Keratinocyte (primary cell): ENCODE data around the gene ABHD2. TPM values are rescaled to one million over a fixed set of nuclear protein-coding genes. Genes with fewer than 3 reads are reported as not detected.

ENCODE experiments used
- DNase-seq: peaks from one replicate; pipeline ENCODE4 v3.0.0-alpha.2; 2011; ENCODE audit warnings: low read depth, missing footprints, low spot score
- FAIRE-seq: peaks from 2 replicates; lab custom pipeline; 2011; peaks lifted over from hg19 to GRCh38; lab: Jason Lieb, UNC
- H2AFZ ChIP-seq: 2 replicates; pipeline ENCODE4 v1.6.0; 2012; ENCODE audit warnings: low read length, control low read depth, inconsistent platforms; ENCODE audit not compliant: control insufficient read depth
- H3K27ac ChIP-seq: 2 replicates; pipeline ENCODE4 v1.5.1; 2011; ENCODE audit warnings: low read length; ENCODE audit not compliant: control insufficient read depth, insufficient read depth
- H3K27me3 ChIP-seq: 3 replicates; pipeline ENCODE4 v1.6.0; 2011; ENCODE audit warnings: low read length; ENCODE audit not compliant: control insufficient read depth, insufficient read depth; ENCODE audit errors: extremely low read depth
- H3K36me3 ChIP-seq, 2 experiments: 2 replicates in 1 of 2; 3 replicates in 1 of 2; pipeline ENCODE4 v1.5.1; 2011; ENCODE audit warnings: low read length in 2 of 2, mild to moderate bottlenecking in 1 of 2; ENCODE audit not compliant: control insufficient read depth in 2 of 2, insufficient read depth in 2 of 2; ENCODE audit errors: extremely low read depth in 1 of 2
- H3K4me1 ChIP-seq: 3 replicates; pipeline ENCODE4 v1.5.1; 2011; ENCODE audit warnings: low read length; ENCODE audit not compliant: control insufficient read depth, insufficient read depth; ENCODE audit errors: extremely low read depth
- H3K4me2 ChIP-seq: 3 replicates; pipeline ENCODE4 v1.6.0; 2011; ENCODE audit warnings: low read depth, low read length; ENCODE audit not compliant: control insufficient read depth, insufficient read depth; ENCODE audit errors: extremely low read depth
- H3K4me3 ChIP-seq, 3 experiments: fragments of 200-600 bp in 1 of 3; sonication (generic) in 1 of 3; 2 replicates in 2 of 3; 3 replicates in 1 of 3; pipeline ENCODE4 v1.5.1; 2011 to 2016; ENCODE audit warnings: low read length in 3 of 3, mild to moderate bottlenecking in 3 of 3, control low read depth in 2 of 3, inconsistent platforms in 1 of 3, low read depth in 1 of 3, mixed read lengths in 1 of 3, mixed run types in 1 of 3, moderate library complexity in 1 of 3; ENCODE audit not compliant: control insufficient read depth in 2 of 3, insufficient read depth in 2 of 3; ENCODE audit errors: extremely low read depth in 1 of 3
- H3K79me2 ChIP-seq: 2 replicates; pipeline ENCODE4 v1.6.0; 2012; ENCODE audit warnings: low read length; ENCODE audit not compliant: control insufficient read depth, insufficient read depth
- H3K9ac ChIP-seq: 3 replicates; pipeline ENCODE4 v1.6.0; 2011; ENCODE audit warnings: low read length; ENCODE audit not compliant: control insufficient read depth, insufficient read depth; ENCODE audit errors: extremely low read depth
- H3K9me1 ChIP-seq: 3 replicates; pipeline ENCODE4 v1.6.0; 2011; ENCODE audit warnings: low read length; ENCODE audit not compliant: control insufficient read depth, insufficient read depth; ENCODE audit errors: extremely low read depth
- H3K9me3 ChIP-seq: 2 replicates; pipeline ENCODE4 v1.5.1; 2012; ENCODE audit warnings: low read depth, low read length; ENCODE audit not compliant: control insufficient read depth
- H4K20me1 ChIP-seq: 3 replicates; pipeline ENCODE4 v1.6.0; 2011; ENCODE audit warnings: low read length; ENCODE audit not compliant: control insufficient read depth, insufficient read depth; ENCODE audit errors: extremely low read depth
- EZH2 ChIP-seq: IDR thresholded peaks from one replicate; pipeline ENCODE4 v1.6.1; 2012; ENCODE audit warnings: inconsistent platforms, mild to moderate bottlenecking, low read length, moderate library complexity
- dilution Hi-C: fragments of 300-500 bp; cut with MboI; formaldehyde crosslinking; loops from one replicate; pipeline ENCODE4 v1.7.0; 2020; ENCODE audit warnings: low sequenced_read_pairs; ENCODE audit not compliant: extremely low pct_ligation_motif_present
- polyA plus RNA-seq, 5 experiments: library from polyadenylated mRNA; depleted of rRNA in 3 of 5; stranded (reverse) in 3 of 5; stranded (forward) in 1 of 5; unstranded in 1 of 5; fragments of >200 nt; gene quantifications; 1 replicate in 1 of 5; 2 replicates in 3 of 5; 3 replicates in 1 of 5; pipeline versions ENCODE4 v1.2.1 to v1.2.3, GENCODE V29; 2011 to 2012; ENCODE audit warnings: missing spikeins in 2 of 5, low read depth in 1 of 5, low replicate concordance in 1 of 5
- TF ChIP-seq, protein P1 (sequence below), 3 experiments: IDR thresholded peaks in 1 of 3; conservative IDR thresholded peaks in 1 of 3; optimal IDR thresholded peaks in 1 of 3; 2 replicates in 2 of 3; 3 replicates in 1 of 3; pipeline versions ENCODE3 to v1.5.1; 2011; ENCODE audit warnings: low read length in 3 of 3, mild to moderate bottlenecking in 3 of 3, moderate library complexity in 2 of 3, control low read depth in 1 of 3, inconsistent platforms in 1 of 3; ENCODE audit not compliant: insufficient read depth in 2 of 3; ENCODE audit errors: extremely low read depth in 1 of 3

The ABHD2 gene
- polyA plus RNA-seq, 1 donor (not counting 4 experiments of a cell fraction or from before 2014, with no cell fraction given): 22.8 TPM

DNA sequence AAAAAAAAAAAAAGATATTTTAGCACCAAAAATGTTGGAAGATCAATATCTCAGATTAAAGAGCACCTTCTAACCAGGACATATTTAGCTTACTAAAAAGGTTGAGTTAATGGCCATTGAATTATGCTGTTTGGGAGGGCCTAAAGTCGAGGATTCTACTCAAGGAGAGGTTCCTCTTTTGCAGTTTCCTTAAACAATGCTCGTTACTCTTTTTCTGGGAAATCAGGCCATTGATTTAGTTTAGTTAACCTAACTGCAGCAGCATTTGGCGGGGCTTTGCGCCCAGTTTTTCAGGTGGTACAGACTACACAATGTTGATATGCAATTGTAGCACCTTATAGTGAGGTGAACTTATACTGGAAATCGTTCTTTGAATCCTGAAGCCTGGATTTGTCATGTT lies 6.8 kb downstream of the ABHD2 start:
- no peak for FAIRE-seq
- H3K4me1 ChIP-seq: peaks cover 18% of the 10 kb centered on the region

DNA sequence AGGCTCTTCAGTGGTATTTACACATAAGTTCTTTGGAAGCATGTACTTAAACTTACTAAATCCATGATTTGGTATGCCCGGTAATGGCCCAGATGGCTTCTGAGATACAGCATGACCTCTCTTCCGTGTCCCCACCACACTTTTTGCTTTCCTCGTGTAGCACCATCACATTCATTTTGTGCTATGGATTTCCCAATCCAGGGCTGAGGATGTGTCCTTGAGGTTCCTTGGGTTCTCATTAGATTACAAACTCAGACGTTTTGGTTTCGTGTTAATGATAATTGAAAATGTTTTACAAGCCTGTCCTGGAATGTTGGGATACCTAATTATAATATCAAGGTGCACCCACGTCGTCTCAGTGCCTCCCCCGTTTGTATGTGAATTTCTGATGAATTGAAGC lies 7.3 kb downstream of the ABHD2 start:
- no peaks in the 10 kb centered on the region for H3K9me1 ChIP-seq
- dilution Hi-C loops: no loop called here
- H3K4me2 ChIP-seq: no peak overlapping the region
- no peaks in the 10 kb centered on the region for H3K9me3 ChIP-seq
- no peak overlapping the region for H3K9ac ChIP-seq
- DNase-seq (no peak), FAIRE-seq (no peak)
- no peak overlapping the region for H2AFZ ChIP-seq
- H4K20me1 ChIP-seq: no peaks in the 10 kb centered on the region
- H3K36me3 ChIP-seq: peaks cover 0 to 5% of the 10 kb centered on the region in 2 experiments
- no peaks in the 10 kb centered on the region for H3K27me3 ChIP-seq
- no peak overlapping the region for H3K27ac ChIP-seq
- TF ChIP-seq, protein P1, sequence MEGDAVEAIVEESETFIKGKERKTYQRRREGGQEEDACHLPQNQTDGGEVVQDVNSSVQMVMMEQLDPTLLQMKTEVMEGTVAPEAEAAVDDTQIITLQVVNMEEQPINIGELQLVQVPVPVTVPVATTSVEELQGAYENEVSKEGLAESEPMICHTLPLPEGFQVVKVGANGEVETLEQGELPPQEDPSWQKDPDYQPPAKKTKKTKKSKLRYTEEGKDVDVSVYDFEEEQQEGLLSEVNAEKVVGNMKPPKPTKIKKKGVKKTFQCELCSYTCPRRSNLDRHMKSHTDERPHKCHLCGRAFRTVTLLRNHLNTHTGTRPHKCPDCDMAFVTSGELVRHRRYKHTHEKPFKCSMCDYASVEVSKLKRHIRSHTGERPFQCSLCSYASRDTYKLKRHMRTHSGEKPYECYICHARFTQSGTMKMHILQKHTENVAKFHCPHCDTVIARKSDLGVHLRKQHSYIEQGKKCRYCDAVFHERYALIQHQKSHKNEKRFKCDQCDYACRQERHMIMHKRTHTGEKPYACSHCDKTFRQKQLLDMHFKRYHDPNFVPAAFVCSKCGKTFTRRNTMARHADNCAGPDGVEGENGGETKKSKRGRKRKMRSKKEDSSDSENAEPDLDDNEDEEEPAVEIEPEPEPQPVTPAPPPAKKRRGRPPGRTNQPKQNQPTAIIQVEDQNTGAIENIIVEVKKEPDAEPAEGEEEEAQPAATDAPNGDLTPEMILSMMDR (optimal IDR thresholded peaks at IDR 0.05 in 1 of 3, IDR thresholded peaks at IDR 0.05 in 1 of 3, conservative IDR thresholded peaks at IDR 0.05 in 1 of 3; ENCODE audit: extremely low read depth in 1 of 3, insufficient read depth in 2 of 3, low read length in 3 of 3): no peak
- no peak for TF ChIP-seq EZH2
- H3K4me1 ChIP-seq: peaks cover 19% of the 10 kb centered on the region
- peaks cover 45% of the 10 kb centered on the region for H3K79me2 ChIP-seq
- H3K4me3 ChIP-seq: no peak overlapping the region

More for the DNA sequence above, 6.8 kb downstream of the ABHD2 start:
- no peaks in the 10 kb centered on the region for H3K9me1 ChIP-seq
- no peak overlapping the region for H3K4me2 ChIP-seq
- TF ChIP-seq, protein P1 (optimal IDR thresholded peaks at IDR 0.05 in 1 of 3, IDR thresholded peaks at IDR 0.05 in 1 of 3, conservative IDR thresholded peaks at IDR 0.05 in 1 of 3; ENCODE audit: extremely low read depth in 1 of 3, insufficient read depth in 2 of 3, low read length in 3 of 3): no peak
- no peak for TF ChIP-seq EZH2
- no peak for DNase-seq
- no peaks in the 10 kb centered on the region for H3K9me3 ChIP-seq
- H3K36me3 ChIP-seq: peaks cover 0 to 5% of the 10 kb centered on the region in 2 experiments
- H2AFZ ChIP-seq: no peak overlapping the region
- no peak overlapping the region for H3K9ac ChIP-seq
- no peak overlapping the region for H3K27ac ChIP-seq
- H3K79me2 ChIP-seq: peaks cover 44% of the 10 kb centered on the region
- H3K27me3 ChIP-seq: no peaks in the 10 kb centered on the region
- H3K4me3 ChIP-seq: no peak overlapping the region
- dilution Hi-C loops: no loop called here
- H4K20me1 ChIP-seq: no peaks in the 10 kb centered on the region
